Right lobe of liver (tissue), 6 donors: ENCODE measurements around the gene MED12L. TPM values are rescaled to one million over a fixed set of nuclear protein-coding genes. Genes with fewer than 3 reads are reported as not detected.

ENCODE experiments used
- ATAC-seq, 4 donors: fragments of 200-7000 bp; cut with Tn5 transposase; one replicate each; pipeline ENCODE4 v1.9.1; 2020; ENCODE audit warnings: mild to moderate bottlenecking in 4 of 4, moderate library complexity in 4 of 4
- DNase-seq, 3 donors: peaks; one replicate each; pipeline ENCODE4 v3.0.0-alpha.2; 2020
- H3K27ac ChIP-seq, 3 donors: fragments of 200-600 bp; one replicate each; pipeline ENCODE4 v1.8.0; 2022
- H3K27me3 ChIP-seq, 2 donors: fragments of 200-600 bp; one replicate each; pipeline ENCODE4 v1.8.0; 2022
- H3K36me3 ChIP-seq, 4 donors: fragments of 200-600 bp; sonication (generic) in 1 of 4; one replicate each; pipeline versions ENCODE4 v1.5.1 to v1.8.0; 2017 to 2022; ENCODE audit warnings: control low read depth in 1 of 4
- H3K4me1 ChIP-seq, 4 donors: fragments of 200-600 bp; sonication (generic) in 1 of 4; one replicate each; pipeline versions ENCODE4 v1.5.1 to v1.8.0; 2017 to 2022; ENCODE audit warnings: control low read depth in 1 of 4
- H3K4me3 ChIP-seq, 3 donors: fragments of 200-600 bp; one replicate each; pipeline ENCODE4 v1.8.0; 2022
- H3K9me3 ChIP-seq, 4 donors: fragments of 200-600 bp; sonication (generic) in 1 of 4; one replicate each; pipeline versions ENCODE4 v1.5.1 to v1.8.0; 2017 to 2022; ENCODE audit warnings: control low read depth in 1 of 4
- CTCF ChIP-seq, 4 donors: fragments of 200-600 bp in 3 of 4; fragments of 450-650 bp in 1 of 4; IDR thresholded peaks; one replicate each; pipeline versions ENCODE4 v1.5.1 to v1.8.0; 2016 to 2022; ENCODE audit warnings: antibody characterized with exemption in 4 of 4, mild to moderate bottlenecking in 2 of 4
- POLR2A ChIP-seq: fragments of 450-650 bp; IDR thresholded peaks from one replicate; pipeline ENCODE4 v1.6.1; 2017; ENCODE audit warnings: antibody characterized with exemption, mild to moderate bottlenecking
- WGBS: methylation state at CpG from one replicate; pipeline ENCODE4 v1.1.6; 2018; ENCODE audit warnings: low coverage, low lambda C conversion rate; ENCODE audit not compliant: insufficient coverage; ENCODE audit errors: missing lambda C conversion rate; 5-methylcytosine and 5-hydroxymethylcytosine counted together
- intact Hi-C, 2 donors: fragments of 100-400 bp; cut with DNase I; formaldehyde crosslinking; loops; one replicate each; pipeline versions ENCODE4 v1.11.2 to v1.14.1; 2022
- total RNA-seq, 6 experiments: library from RNA; depleted of rRNA in 2 of 6; stranded (reverse); fragments of >200 nt in 2 of 6; fragmentation: NEBNext Ultra II Directional in 3 of 6; extraction: Animal tissue kit (Norgen Biotek cat#: 25700) in 3 of 6; gene quantifications; one replicate each; pipeline versions ENCODE4 v1.1.0 to v1.2.4, GENCODE V29; 2016 to 2023
- donor health status: DM: no; HTN: yes; CAD: no.
- donor health status: DM: no; HTN: no; CAD: no.
- donor health status: DM: no; HTN: no; CAD: no.
- donor health status: DM: no; HTN: yes; CAD: no.
- donor health status: DM: no; HTN: yes; CAD: no.

MED12L gene
- total RNA-seq, 6 experiments from 2014 or later, result 0.04 to 0.64 (median 0.40) TPM

DNA sequence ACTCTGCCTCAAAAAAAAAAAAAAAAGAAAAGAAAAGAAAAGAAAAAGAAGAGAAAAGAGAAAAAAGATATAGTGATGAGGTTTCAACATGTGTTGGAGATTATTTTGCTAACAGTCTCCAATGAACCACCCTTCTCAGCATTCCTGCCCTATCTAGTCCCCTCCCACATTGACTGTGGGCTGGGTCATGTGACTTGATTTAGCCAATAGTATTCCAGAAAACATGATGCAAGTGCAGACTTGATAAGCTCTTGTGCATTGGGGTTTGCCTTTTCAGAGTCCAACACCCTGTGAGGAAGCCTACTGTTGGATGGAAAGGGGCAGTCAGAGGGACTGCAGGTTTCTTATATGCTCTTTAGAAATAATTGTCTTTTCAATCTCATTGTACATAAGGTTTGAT is 37.8 kb upstream of the MED12L start:
- Histone ChIP-seq H3K36me3 (no peaks in the 10 kb centered on the region), H3K9me3 (no peaks in the 10 kb centered on the region), H3K27ac (no peak overlapping the region), H3K4me3 (no peak overlapping the region), H3K4me1 (peaks cover 0 to 15% (median 1%) of the 10 kb centered on the region in 4 donors), H3K27me3 (no peaks in the 10 kb centered on the region)
- ATAC-seq, result no peak
- no peak for DNase-seq
- no peak for TF ChIP-seq CTCF (IDR thresholded peaks at IDR 0.05)
- TF ChIP-seq POLR2A, result no peak
- intact Hi-C loops, result no loop called here

DNA sequence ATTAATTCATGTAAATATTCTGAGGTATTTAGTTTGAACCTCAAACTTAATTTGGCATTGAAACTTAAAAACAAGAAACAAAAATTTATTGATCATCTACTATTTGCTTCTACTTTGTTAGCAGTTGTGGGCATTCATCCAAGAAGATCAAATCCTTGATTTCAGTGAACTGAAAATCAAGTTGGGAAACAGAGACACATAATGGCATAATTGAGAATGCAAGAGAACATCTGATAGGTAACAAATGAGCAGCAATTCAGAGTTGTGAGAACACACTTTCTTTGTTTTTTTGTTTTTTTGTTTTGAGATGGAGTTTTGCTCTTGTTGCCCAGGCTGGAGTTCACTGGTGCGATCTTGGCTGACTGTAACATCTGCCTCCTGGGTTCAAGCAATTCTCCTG is 33.9 kb upstream of the MED12L start:
- no peak for DNase-seq
- ATAC-seq, result peak in 3 of 4 donors; percentile 30 to 63 (median 59)
- Histone ChIP-seq H3K4me1 (peaks cover 0 to 25% (median 5%) of the 10 kb centered on the region in 4 donors), H3K27me3 (no peaks in the 10 kb centered on the region), H3K27ac (no peak overlapping the region), H3K4me3 (no peak overlapping the region), H3K36me3 (no peaks in the 10 kb centered on the region), H3K9me3 (no peaks in the 10 kb centered on the region)
- intact Hi-C loops, result no loop called here
- TF ChIP-seq POLR2A, result no peak
- TF ChIP-seq CTCF (IDR thresholded peaks at IDR 0.05), result peak in 1 of 4 donors; percentile 15
- WGBS, result 40% methylated on average over 1 of the region's 1 CpG

DNA sequence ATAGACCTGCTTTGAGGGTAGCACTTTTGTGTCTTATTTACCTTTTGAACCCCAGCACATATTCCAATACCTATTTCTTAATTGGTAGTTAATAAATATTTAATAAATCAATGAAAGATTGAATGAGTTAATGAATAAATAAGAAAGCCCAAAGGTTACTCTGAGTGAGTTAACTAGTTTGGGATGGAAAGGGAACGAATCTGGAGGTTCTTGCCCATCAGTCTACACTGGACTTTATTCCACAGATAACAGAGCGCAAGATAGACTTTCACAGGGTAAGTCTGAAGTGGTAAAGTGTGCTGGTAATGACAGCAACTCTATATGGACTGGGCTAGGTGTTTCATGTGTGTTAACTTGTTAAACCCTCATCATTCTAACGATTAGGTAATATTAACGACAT is 33.1 kb upstream of the MED12L start:
- Histone ChIP-seq H3K4me1 (peaks cover 0 to 25% (median 5%) of the 10 kb centered on the region in 4 donors), H3K9me3 (no peaks in the 10 kb centered on the region), H3K27me3 (no peaks in the 10 kb centered on the region), H3K4me3 (peak overlapping the region in 1 of 3 donors; percentile 10), H3K27ac (no peak overlapping the region), H3K36me3 (no peaks in the 10 kb centered on the region)
- DNase-seq (no peak), ATAC-seq (peak; percentile 59 to 89 (median 73))
- intact Hi-C loops, result no loop called here
- 29% methylated on average over 4 of the region's 4 CpGs for WGBS
- TF ChIP-seq POLR2A (no peak), CTCF (IDR thresholded peaks at IDR 0.05) (no peak)

- 47% methylated on average over 3 of the region's 3 CpGs for WGBS
- Histone ChIP-seq H3K4me1 (peaks cover 0 to 25% (median 5%) of the 10 kb centered on the region in 4 donors), H3K27me3 (no peaks in the 10 kb centered on the region), H3K4me3 (peak overlapping the region in 1 of 3 donors; percentile 10), H3K27ac (no peak overlapping the region), H3K9me3 (no peaks in the 10 kb centered on the region), H3K36me3 (no peaks in the 10 kb centered on the region)
- no peak for TF ChIP-seq CTCF (IDR thresholded peaks at IDR 0.05)
- TF ChIP-seq POLR2A, result no peak
- no peak for DNase-seq
- peak in 2 of 4 donors; percentile 16 to 17 for ATAC-seq
- intact Hi-C loops, result no loop called here
These were observed 32.7 kb upstream of the MED12L start for GRCh38 chr3:151052756-151053155.

GRCh38 chr3:151058740-151059139 is 26.7 kb upstream of the MED12L start:
- H3K4me3 ChIP-seq, result no peak overlapping the region
- ATAC-seq (no peak), DNase-seq (no peak)
- TF ChIP-seq POLR2A (no peak), CTCF (IDR thresholded peaks at IDR 0.05) (no peak)
- intact Hi-C loops, result no loop called here
- H3K27ac ChIP-seq, result no peak overlapping the region
- H3K36me3 ChIP-seq, result no peaks in the 10 kb centered on the region
- H3K9me3 ChIP-seq, result no peaks in the 10 kb centered on the region
- WGBS, result 69% methylated on average over 4 of the region's 7 CpGs
- no peaks in the 10 kb centered on the region for H3K4me1 ChIP-seq
- H3K27me3 ChIP-seq, result no peaks in the 10 kb centered on the region
